Stimulated activated CD4-positive, alpha-beta T cell treated with anti-CD3 and anti-CD28 coated beads, TNF-alpha, amount 100 ng/mL, for 1 hour (primary cell): ENCODE measurements around the gene SLC38A8.

Experiments used
- DNase-seq, 3 donors: peaks; one replicate each; pipeline ENCODE4 v3.0.0-alpha.2; 2020; ENCODE audit warnings: low read depth in 3 of 3, low spot score in 1 of 3

The SLC38A8 gene

GRCh38 chr16:84003038-84003437 is 39.6 kb downstream of the SLC38A8 start:
- DNase-seq: no peak

GRCh38 chr16:84001726-84002125 is 40.9 kb downstream of the SLC38A8 start:
- DNase-seq: no peak

- no peak for DNase-seq
Measured at GRCh38 chr16:84000989-84001642, 41.5 kb downstream of the SLC38A8 start.

- DNase-seq: no peak
Measured at GRCh38 chr16:83998091-83998490, 44.5 kb downstream of the SLC38A8 start.

GRCh38 chr16:83996481-83997252 is 45.9 kb downstream of the SLC38A8 start:
- no peak for DNase-seq

GRCh38 chr16:83995754-83996153 is 46.8 kb downstream of the SLC38A8 start:
- DNase-seq: no peak

GRCh38 chr16:83994703-83995102 is 47.9 kb downstream of the SLC38A8 start:
- no peak for DNase-seq

GRCh38 chr16:83994087-83994486 is 48.5 kb downstream of the SLC38A8 start:
- DNase-seq: no peak

- no peak for DNase-seq
Measured at GRCh38 chr16:83992624-83993023, 50.0 kb downstream of the SLC38A8 start.

GRCh38 chr16:83990492-83990891 is 52.1 kb downstream of the SLC38A8 start:
- DNase-seq: no peak

- no peak for DNase-seq
Measured at GRCh38 chr16:83989300-83989699, 53.3 kb downstream of the SLC38A8 start.

GRCh38 chr16:83983491-83983890 is 59.1 kb downstream of the SLC38A8 start:
- no peak for DNase-seq

- DNase-seq: no peak
Measured at GRCh38 chr16:83981799-83982198, 60.8 kb downstream of the SLC38A8 start.

GRCh38 chr16:83980794-83981193 is 61.8 kb downstream of the SLC38A8 start:
- DNase-seq: no peak

GRCh38 chr16:83979441-83979840 is 63.2 kb downstream of the SLC38A8 start:
- DNase-seq: no peak

GRCh38 chr16:83978401-83978904 is 64.1 kb downstream of the SLC38A8 start:
- no peak for DNase-seq

GRCh38 chr16:83977056-83977815 is 65.4 kb downstream of the SLC38A8 start:
- DNase-seq: no peak

GRCh38 chr16:83975590-83976260 is 66.9 kb downstream of the SLC38A8 start:
- no peak for DNase-seq

GRCh38 chr16:83974475-83974874 is 68.1 kb downstream of the SLC38A8 start:
- no peak for DNase-seq

GRCh38 chr16:83973581-83974385 is 68.8 kb downstream of the SLC38A8 start:
- DNase-seq: no peak
